Astrocyte of the spinal cord (primary cell): ENCODE measurements around the gene GLRA3.

Experiments
- DNase-seq: peaks from one replicate; pipeline ENCODE4 v3.0.0; 2011; ENCODE audit warnings: low read depth, low spot score
- H3K4me3 ChIP-seq: 2 replicates; pipeline ENCODE4 v1.5.1; 2011; ENCODE audit warnings: low read depth, mild to moderate bottlenecking, low read length, moderate library complexity
- CTCF ChIP-seq: IDR thresholded peaks from 2 replicates; pipeline ENCODE4 v1.5.1; 2012; ENCODE audit warnings: low read depth, mild to moderate bottlenecking, low read length, inconsistent platforms
- in situ Hi-C: cut with HindIII; loops from 2 replicates; pipeline ENCODE4 v1.10.0; 2017; ENCODE audit warnings: low sequenced_read_pairs

Gene GLRA3

DNA sequence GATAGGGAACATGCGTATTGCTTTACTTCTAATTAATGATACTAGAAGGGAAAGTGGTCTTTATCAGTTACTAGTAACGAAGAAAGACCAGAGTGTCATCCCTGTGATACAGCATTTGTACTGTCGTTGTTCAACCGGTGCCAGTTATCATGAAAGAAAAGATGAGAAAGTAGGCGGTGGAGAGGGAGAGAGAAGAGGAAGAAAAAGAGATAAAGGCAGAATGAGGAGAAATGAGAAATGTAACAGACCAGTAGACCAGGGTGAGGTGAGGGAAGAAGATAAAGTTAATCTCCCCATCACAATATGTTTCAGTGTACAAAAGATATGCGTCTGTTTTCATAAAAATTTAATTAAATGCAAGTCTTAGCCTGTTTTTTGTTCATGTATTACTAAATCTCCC, 171.6 kb downstream of the GLRA3 start:
- DNase-seq = no peak
- in situ Hi-C loops = no loop called here
- TF ChIP-seq CTCF = no peak
- no peak overlapping the region for H3K4me3 ChIP-seq

DNA sequence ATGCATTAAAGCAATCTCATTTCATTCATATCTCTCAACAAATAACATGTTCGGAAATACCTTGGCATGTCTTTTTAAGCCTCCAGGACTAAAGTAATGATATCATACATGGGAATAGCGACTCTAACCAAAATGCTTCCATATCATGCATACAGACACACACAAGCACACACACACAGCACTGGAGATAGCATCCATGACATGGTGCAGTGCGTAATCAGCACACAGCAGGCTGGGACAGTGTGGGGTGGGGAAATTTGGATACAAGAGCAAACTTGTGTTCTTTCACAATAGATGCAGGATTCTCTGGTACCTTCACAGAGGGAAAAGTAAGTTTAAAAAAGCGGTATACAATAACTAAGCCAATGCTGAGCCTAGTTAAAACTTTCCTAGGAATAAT, 174.4 kb downstream of the GLRA3 start:
- H3K4me3 ChIP-seq = no peak overlapping the region
- in situ Hi-C loops = no loop called here
- no peak for TF ChIP-seq CTCF
- no peak for DNase-seq

DNA sequence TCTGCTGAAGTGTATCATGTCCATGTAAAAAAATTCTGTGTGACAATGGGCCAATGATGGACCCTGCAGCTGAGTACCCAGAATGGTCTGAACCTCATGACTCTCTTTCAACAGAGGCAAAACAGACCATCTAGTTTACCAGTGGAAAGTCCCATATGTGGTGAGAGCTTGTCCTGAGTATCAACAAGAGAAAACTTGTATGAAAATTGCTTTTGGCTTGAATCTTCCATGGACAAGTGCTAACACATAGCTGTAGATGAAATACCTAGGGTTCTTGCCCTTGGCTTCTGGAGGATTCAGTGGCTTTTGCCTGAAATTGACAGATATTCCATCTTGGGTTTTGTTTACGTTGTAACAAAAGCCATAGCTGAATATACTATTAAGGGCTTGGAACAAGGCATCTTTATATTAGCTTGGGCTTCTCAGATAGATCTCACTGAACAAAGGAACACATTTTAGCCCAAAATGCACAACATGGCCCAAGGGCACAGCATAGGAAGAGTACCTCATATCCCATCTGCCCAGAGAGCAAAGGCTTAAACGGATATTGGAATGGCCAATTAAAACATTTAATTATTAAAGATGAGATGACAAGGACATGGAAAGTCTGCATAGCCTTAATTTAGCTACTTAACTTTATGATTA, 178.2 kb downstream of the GLRA3 start:
- no peak for DNase-seq
- H3K4me3 ChIP-seq = no peak overlapping the region
- in situ Hi-C loops = no loop called here
- no peak for TF ChIP-seq CTCF

DNA sequence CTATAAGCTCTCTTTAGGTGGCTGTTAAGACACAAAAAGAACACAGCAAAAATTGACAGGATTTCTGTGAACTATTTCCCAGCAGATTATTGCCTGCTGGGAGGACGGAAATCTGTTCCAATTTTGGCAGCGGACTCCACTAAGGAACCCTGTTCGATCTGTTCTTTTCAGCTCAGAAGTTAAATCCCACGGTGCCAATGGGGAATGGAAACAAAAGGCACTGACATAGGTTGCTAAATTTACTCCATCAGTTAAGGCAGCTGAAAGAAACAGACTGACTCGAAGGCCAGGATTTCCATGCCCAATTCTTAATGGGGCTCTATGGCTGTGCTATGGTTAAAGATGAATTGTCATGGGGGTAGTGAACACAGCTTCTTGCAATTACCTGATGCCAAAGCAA, 180.2 kb downstream of the GLRA3 start:
- in situ Hi-C loops = no loop called here
- H3K4me3 ChIP-seq = no peak overlapping the region
- no peak for TF ChIP-seq CTCF
- DNase-seq = no peak

DNA sequence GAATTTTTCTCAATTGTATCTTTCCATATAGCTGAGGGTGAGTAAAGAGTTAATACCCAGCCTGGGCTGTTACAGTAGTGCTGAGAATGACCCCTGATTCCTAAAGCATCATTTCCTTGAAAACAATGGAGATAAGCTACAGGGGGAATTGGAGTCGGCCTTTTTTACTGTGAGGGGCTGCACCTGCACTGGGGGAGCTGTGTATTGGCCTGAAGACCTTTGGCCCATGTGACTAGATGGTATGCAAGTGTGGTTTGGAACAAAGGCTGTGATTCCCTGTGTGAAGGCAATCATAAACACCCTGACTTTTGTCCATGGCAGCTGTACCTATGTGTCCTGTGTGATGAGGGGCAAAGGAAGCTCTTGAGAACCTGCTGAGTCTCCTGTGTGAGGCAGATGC, 182.7 kb downstream of the GLRA3 start:
- in situ Hi-C loops = no loop called here
- DNase-seq = no peak
- no peak overlapping the region for H3K4me3 ChIP-seq
- TF ChIP-seq CTCF = no peak

- DNase-seq = no peak
- in situ Hi-C loops = no loop called here
These were observed 188.9 kb downstream of the GLRA3 start for GRCh38 chr4:174640146-174640545.

More at GRCh38 chr4:174640146-174640545, 188.9 kb downstream of the GLRA3 start:
- H3K4me3 ChIP-seq = no peak overlapping the region
- no peak for TF ChIP-seq CTCF
